ENCODE results near the gene FGF10.

The FGF10 gene

GRCh38 chr5:44360919-44361318 is 28.3 kb downstream of the FGF10 start:
- TF ChIP-seq CTCF (conservative IDR thresholded peaks at IDR 0.05): no peak
- H3K27ac ChIP-seq: no peak overlapping the region

DNA sequence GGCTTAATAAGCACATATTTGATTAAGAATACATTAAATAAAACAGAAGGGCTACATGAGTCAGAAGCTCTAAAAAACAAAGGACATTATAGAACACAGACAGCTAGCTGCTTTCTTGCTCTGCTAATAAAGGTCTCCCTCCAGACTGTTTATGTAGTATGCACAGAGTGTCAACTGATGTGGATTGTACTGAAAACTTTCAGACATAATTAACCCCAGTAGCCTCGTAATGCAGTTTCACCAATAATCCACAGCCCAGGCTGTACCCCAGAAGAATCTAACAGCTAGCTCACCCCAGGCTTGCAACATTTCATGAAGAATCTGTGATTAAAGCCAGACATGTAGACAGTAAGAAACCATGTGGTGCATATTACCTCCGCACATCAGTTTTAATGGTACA is 30.8 kb downstream of the FGF10 start:
- no peak for TF ChIP-seq CTCF (conservative IDR thresholded peaks at IDR 0.05)
- no peak overlapping the region for H3K27ac ChIP-seq

DNA sequence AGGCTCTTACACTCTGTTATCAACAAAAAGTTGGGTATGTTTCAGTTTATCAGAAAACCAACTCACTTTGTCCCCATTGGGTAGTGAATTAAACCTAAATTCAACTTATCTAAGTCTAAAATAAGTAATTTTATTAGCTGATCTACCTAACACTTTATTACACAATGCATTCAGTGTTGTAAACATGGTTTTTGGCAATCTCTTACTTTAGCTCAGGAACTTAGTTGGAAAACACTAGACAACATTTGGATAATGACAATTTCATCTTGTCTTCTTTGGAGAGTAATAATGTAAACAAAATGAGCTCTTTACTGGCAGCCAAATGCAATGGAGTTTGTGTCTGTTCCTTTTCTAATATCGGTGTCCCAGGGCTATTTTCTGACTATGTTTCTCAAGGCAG is 33.0 kb downstream of the FGF10 start:
- TF ChIP-seq CTCF (conservative IDR thresholded peaks at IDR 0.05): no peak
- no peak overlapping the region for H3K27ac ChIP-seq

DNA sequence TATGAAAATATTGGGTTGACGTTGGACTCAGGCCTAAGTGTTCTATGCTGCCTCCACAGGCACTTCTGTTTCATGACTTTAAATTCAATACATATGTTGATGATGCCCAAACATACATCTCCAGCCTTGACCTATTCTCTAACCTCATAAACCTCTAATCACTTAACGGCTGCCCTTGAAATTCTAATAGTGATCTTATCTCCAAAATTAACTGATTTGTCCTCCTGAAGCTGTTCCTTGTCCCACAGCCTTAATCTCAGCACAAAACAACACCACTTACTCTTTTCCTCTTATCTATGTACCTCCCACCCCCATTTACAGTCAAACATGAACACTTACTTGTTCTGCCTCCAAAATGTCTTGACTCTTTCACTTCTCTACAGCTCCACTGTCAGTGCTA is 43.3 kb downstream of the FGF10 start:
- no peak for TF ChIP-seq CTCF (conservative IDR thresholded peaks at IDR 0.05)
- no peak overlapping the region for H3K27ac ChIP-seq

DNA sequence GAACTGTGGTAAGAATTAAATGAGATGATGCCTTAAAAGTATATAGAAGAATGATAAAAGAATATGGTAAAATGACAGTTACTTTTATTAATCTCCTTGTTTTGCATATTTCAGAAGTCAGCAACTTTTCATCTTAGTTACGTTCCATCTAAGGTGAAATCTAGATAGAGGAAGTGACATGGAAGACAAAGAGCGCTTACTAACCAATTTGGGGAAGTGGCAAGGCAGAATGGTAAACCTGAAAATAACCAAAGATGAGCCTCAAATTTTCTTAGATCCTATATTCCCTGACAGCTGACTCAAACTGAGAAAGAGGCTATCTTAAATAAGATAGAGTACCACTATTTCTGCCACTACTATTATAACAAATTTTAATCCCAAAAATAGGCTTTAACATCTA is 52.5 kb downstream of the FGF10 start:
- H3K27ac ChIP-seq: no peak overlapping the region
- no peak for TF ChIP-seq CTCF (conservative IDR thresholded peaks at IDR 0.05)

DNA sequence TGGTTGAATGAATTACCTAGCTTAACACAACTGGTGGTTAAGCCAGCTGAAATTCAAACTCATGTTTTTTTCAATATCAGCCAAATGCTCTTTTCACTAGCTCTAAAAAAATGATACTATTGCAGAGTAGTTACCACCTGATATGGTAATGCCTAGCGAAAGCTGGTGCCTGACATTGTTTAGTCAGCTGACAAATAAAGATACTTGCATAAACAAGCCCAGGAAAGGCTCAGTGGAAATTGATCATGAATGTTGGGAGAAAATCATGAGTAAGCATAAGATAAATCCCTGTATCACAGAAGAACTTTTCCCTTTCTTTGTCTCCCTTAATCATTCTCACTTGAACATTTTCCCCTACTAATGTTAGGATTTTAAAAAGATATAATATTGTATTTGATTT is 54.6 kb downstream of the FGF10 start:
- TF ChIP-seq CTCF (conservative IDR thresholded peaks at IDR 0.05): no peak
- no peak overlapping the region for H3K27ac ChIP-seq

DNA sequence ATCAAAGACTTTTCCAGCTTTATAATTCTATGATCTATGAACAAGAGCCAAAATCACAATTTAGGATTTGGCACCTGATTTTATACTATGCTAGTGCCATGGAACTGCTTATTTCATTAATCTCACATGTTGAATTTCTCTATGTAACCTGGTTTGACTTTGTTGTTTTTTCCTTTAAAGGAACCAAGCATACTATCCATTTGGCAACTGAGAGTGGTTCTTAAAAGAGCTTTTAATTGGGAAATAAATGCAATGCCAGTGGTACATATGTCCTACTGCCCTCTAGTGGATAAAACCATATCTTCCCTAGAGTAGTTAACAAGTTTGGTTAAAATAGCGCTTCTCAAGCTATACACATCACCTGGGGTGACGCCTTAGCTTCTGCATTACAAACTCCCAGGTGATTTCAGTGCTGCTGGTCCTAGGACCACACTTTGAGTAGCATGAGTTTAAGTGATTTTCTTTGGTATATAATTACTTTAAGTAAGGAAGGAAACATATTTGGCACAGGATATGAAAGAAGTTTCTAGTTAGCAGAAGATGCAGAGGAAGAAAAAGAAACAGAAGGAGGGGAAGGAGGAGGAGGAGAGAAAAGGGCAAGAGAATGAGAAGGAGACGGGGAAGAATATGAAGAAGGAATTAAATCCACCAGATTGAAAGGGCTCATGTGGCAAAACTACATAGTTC is 56.8 kb downstream of the FGF10 start:
- peak; percentile 91 for TF ChIP-seq CTCF (conservative IDR thresholded peaks at IDR 0.05)
- no peak overlapping the region for H3K27ac ChIP-seq
